OCI-LY7 (cell line): ENCODE data around the gene DPY19L3. TPM values are rescaled to one million over a fixed set of nuclear protein-coding genes. Genes with fewer than 3 reads are reported as not detected.
"Not testable (repeated sequence)": the region's sequence is repeated elsewhere in the genome, so short reads cannot be mapped to it uniquely, and the experiment has no call there.

ENCODE experiments used
- BruUV-seq: library from RNA; stranded (reverse); fragments of 400-500 nt; replicated peaks from 2 replicates; lab custom pipeline; 2021; lab: Mats Ljungman, UMichigan
- CTCF ChIA-PET: fragments of 300-600 bp; sonication (Branson Sonifier 250); formaldehyde crosslinking; loops from one replicate; lab custom pipeline; 2022; ENCODE audit warnings: antibody characterized with exemption; ENCODE audit not compliant: unreplicated experiment; lab: Charles Lee
- POLR2A ChIA-PET: fragments of 300-600 bp; sonication (Branson Sonifier 250); formaldehyde crosslinking; loops from one replicate; lab custom pipeline; 2022; ENCODE audit warnings: antibody characterized with exemption; lab: Charles Lee
- DNase-seq: peaks from one replicate; pipeline ENCODE4 v3.0.0-alpha.2; 2015; ENCODE audit warnings: low spot score
- H2AFZ ChIP-seq: fragments of 200-600 bp; sonication (generic), shearing (Covaris generic); 2 replicates; pipeline ENCODE4 v1.6.1; 2014; ENCODE audit warnings: mild to moderate bottlenecking, antibody characterized with exemption, low read length, moderate library complexity
- H3K27ac ChIP-seq: fragments of 200-600 bp; sonication (generic); 2 replicates; pipeline ENCODE4 v1.5.1; 2014; ENCODE audit warnings: mixed run types, low read depth, mild to moderate bottlenecking, moderate library complexity, low read length, inconsistent platforms; ENCODE audit not compliant: poor library complexity, severe bottlenecking
- H3K36me3 ChIP-seq: fragments of 200-600 bp; sonication (generic); 2 replicates; pipeline ENCODE4 v1.6.1; 2014; ENCODE audit warnings: mild to moderate bottlenecking, antibody characterized with exemption, low read length, moderate library complexity, mixed read lengths; ENCODE audit not compliant: insufficient read depth
- H3K4me1 ChIP-seq: fragments of 200-600 bp; sonication (generic); 2 replicates; pipeline ENCODE4 v1.5.1; 2014; ENCODE audit warnings: mild to moderate bottlenecking, low read length; ENCODE audit not compliant: insufficient read depth, poor library complexity, severe bottlenecking
- H3K4me2 ChIP-seq: fragments of 200-600 bp; sonication (generic); 2 replicates; pipeline ENCODE4 v1.6.1; 2014; ENCODE audit warnings: mild to moderate bottlenecking, low read length
- H3K4me3 ChIP-seq: fragments of 200-600 bp; sonication (generic); 2 replicates; pipeline ENCODE4 v1.5.1; 2014; ENCODE audit warnings: mild to moderate bottlenecking, low read depth, low read length; ENCODE audit not compliant: poor library complexity, severe bottlenecking
- H3K79me2 ChIP-seq: fragments of 200-600 bp; sonication (generic); 2 replicates; pipeline ENCODE4 v1.6.1; 2016; ENCODE audit warnings: low read depth, mild to moderate bottlenecking, low read length, moderate library complexity, mixed read lengths; ENCODE audit not compliant: insufficient read depth
- H3K9me2 ChIP-seq: fragments of 200-600 bp; sonication (generic); 2 replicates; pipeline ENCODE4 v1.6.1; 2016; ENCODE audit warnings: mild to moderate bottlenecking, low read length, mixed read lengths; ENCODE audit not compliant: insufficient read depth
- H3K9me3 ChIP-seq: fragments of 200-600 bp; sonication (generic); 2 replicates; pipeline ENCODE4 v1.6.1; 2014; ENCODE audit warnings: mild to moderate bottlenecking, mixed run types, low read length, mixed read lengths
- H4K20me1 ChIP-seq: fragments of 200-600 bp; sonication (generic); 2 replicates; pipeline ENCODE4 v1.6.1; 2014; ENCODE audit warnings: mild to moderate bottlenecking, antibody characterized with exemption, low read length, moderate library complexity, mixed read lengths; ENCODE audit not compliant: insufficient read depth
- CTCF ChIP-seq: fragments of 200-600 bp; sonication (generic); conservative IDR thresholded peaks from 2 replicates; pipeline ENCODE4 v1.5.1; 2014; ENCODE audit warnings: mild to moderate bottlenecking, antibody characterized with exemption, low read length, moderate library complexity, mixed read lengths
- EZH2phosphoT487 ChIP-seq: fragments of 200-600 bp; sonication (generic); IDR thresholded peaks from 2 replicates; pipeline ENCODE4 v1.6.1; 2018; ENCODE audit warnings: low read depth, borderline replicate concordance, mild to moderate bottlenecking, mixed run types, antibody characterized with exemption, low read length, moderate library complexity, mixed read lengths
- intact Hi-C: fragments of 100-400 bp; cut with micrococcal nuclease; formaldehyde crosslinking; loops from one replicate; pipeline ENCODE4 v1.10.0; 2022; ENCODE audit not compliant: unreplicated experiment
- total RNA-seq, 2 experiments: library from RNA; depleted of rRNA in 1 of 2; stranded (reverse); fragments of >200 nt in 1 of 2; shearing (Covaris generic) in 1 of 2; gene quantifications; 2 replicates each; pipeline ENCODE4 v1.2.3, GENCODE V29; 2014 to 2022

Gene DPY19L3
- total RNA-seq, 2 experiments from 2014 or later, result 31.3 to 39.0 TPM

DNA sequence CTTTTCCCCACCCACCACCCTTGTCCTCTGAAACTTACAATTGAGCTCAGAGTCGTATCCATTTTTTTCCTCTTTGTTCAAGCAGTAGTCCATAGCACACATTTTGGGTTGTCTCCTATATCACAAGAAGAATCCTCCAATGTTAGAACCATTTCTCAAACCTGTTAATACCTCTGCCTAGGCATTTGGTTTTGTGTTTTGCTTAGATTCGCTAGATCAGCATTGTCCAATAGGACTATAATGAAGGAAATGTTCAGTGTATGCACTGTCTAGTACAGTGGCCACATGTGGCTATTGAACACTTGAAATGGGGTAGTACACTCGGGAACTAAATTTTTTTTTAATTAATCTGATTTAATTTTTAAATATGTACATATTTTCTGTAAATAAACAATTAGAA lies 12.6 kb downstream of the DPY19L3 start:
- H3K4me1 ChIP-seq, result peaks cover 15% of the 10 kb centered on the region
- H3K9me2 ChIP-seq, result no peaks in the 10 kb centered on the region
- POLR2A ChIA-PET, result no interaction called here
- CTCF ChIA-PET, result no interaction called here
- no peak for TF ChIP-seq CTCF
- no peak for TF ChIP-seq EZH2phosphoT487
- no peaks in the 10 kb centered on the region for H3K9me3 ChIP-seq
- intact Hi-C loops, result no loop called here
- no peak overlapping the region for H3K4me2 ChIP-seq
- peaks cover 57% of the 10 kb centered on the region for H3K36me3 ChIP-seq
- no peaks in the 10 kb centered on the region for H3K79me2 ChIP-seq
- H3K27ac ChIP-seq, result no peak overlapping the region
- H3K4me3 ChIP-seq, result no peak overlapping the region
- no peaks in the 10 kb centered on the region for H4K20me1 ChIP-seq
- no TSS peak for BruUV-seq
- no peak overlapping the region for H2AFZ ChIP-seq
- DNase-seq, result no peak

GRCh38 chr19:32421589-32422361 lies 16.2 kb downstream of the DPY19L3 start:
- peak overlapping the region; percentile 22 for H3K4me3 ChIP-seq
- TF ChIP-seq CTCF (no peak), EZH2phosphoT487 (no peak)
- H3K4me2 ChIP-seq, result peak overlapping the region; percentile 41
- no peaks in the 10 kb centered on the region for H3K9me2 ChIP-seq
- ChIA-PET POLR2A (interaction anchor here (0.7 to 1.1 kb wide), 4 partner anchors 13 to 77 kb away, joined by 3 to 5 read pairs (median 3); no protein-coding TSS in a partner anchor), CTCF (no interaction called here)
- H4K20me1 ChIP-seq, result no peaks in the 10 kb centered on the region
- H3K36me3 ChIP-seq, result peaks cover 29% of the 10 kb centered on the region
- no TSS peak for BruUV-seq
- peak overlapping the region; percentile 40; the same call in 1 of the 2 replicates for H2AFZ ChIP-seq
- intact Hi-C loops, result no loop called here
- no peaks in the 10 kb centered on the region for H3K79me2 ChIP-seq
- H3K4me1 ChIP-seq, result peaks cover 15% of the 10 kb centered on the region
- H3K9me3 ChIP-seq, result no peaks in the 10 kb centered on the region
- DNase-seq, result peak; percentile 18
- H3K27ac ChIP-seq, result peak overlapping the region; percentile 58

GRCh38 chr19:32422435-32422834 lies 16.9 kb downstream of the DPY19L3 start:
- BruUV-seq, result no TSS peak
- no peaks in the 10 kb centered on the region for H4K20me1 ChIP-seq
- peaks cover 15% of the 10 kb centered on the region for H3K4me1 ChIP-seq
- H3K36me3 ChIP-seq, result peaks cover 23% of the 10 kb centered on the region
- POLR2A ChIA-PET, result interaction anchor here (0.6 to 1.1 kb wide), 4 partner anchors 14 to 401 kb away, joined by 3 read pairs; no protein-coding TSS in a partner anchor
- H3K27ac ChIP-seq, result peak overlapping the region; percentile 58
- peak overlapping the region; percentile 22 for H3K4me3 ChIP-seq
- H3K9me3 ChIP-seq, result no peaks in the 10 kb centered on the region
- H2AFZ ChIP-seq, result peak overlapping the region; percentile 40; the same call in 1 of the 2 replicates
- CTCF ChIA-PET, result no interaction called here
- intact Hi-C loops, result no loop called here
- DNase-seq, result no peak
- H3K4me2 ChIP-seq, result peak overlapping the region; percentile 41
- H3K79me2 ChIP-seq, result no peaks in the 10 kb centered on the region
- no peak for TF ChIP-seq EZH2phosphoT487
- no peak for TF ChIP-seq CTCF
- H3K9me2 ChIP-seq, result no peaks in the 10 kb centered on the region

DNA sequence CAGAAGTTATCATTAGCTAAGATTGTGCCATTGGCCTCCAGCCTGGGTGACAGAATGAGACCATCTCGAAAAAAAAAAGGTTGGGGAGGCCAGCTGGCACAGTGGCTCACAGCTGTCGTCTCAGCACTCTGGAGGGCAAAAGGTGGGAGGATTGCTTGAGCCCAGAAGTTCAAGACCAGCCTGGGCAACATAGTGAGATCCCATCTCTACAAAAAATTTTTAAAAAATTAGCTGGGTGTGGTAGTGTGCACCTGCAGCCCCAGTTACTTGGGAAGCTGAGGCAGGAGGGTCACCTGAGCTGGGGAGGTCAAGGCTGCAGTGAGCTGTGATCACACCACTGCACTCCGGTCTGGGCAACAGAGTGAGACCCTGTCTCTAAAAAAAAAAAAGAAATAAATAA lies 18.4 kb downstream of the DPY19L3 start:
- H3K4me2 ChIP-seq, H3K79me2 ChIP-seq, DNase-seq, H3K4me3 ChIP-seq, H3K9me3 ChIP-seq, CTCF ChIA-PET, H3K9me2 ChIP-seq, H2AFZ ChIP-seq, intact Hi-C loops, H3K27ac ChIP-seq, H4K20me1 ChIP-seq, BruUV-seq: not testable (repeated sequence)
- peaks cover 23% of the 10 kb centered on the region; the same call in 1 of the 2 replicates for H3K36me3 ChIP-seq
- H3K4me1 ChIP-seq, result peaks cover 15% of the 10 kb centered on the region
- POLR2A ChIA-PET, result interaction anchor here (0.5 to 1.7 kb wide), 4 partner anchors 13 to 260 kb away, joined by 3 to 6 read pairs (median 4); no protein-coding TSS in a partner anchor
